ENCODE results near the gene ACOT9. TPM values are rescaled to one million over a fixed set of nuclear protein-coding genes. Genes with fewer than 3 reads are reported as not detected.

ACOT9 gene, protein sequence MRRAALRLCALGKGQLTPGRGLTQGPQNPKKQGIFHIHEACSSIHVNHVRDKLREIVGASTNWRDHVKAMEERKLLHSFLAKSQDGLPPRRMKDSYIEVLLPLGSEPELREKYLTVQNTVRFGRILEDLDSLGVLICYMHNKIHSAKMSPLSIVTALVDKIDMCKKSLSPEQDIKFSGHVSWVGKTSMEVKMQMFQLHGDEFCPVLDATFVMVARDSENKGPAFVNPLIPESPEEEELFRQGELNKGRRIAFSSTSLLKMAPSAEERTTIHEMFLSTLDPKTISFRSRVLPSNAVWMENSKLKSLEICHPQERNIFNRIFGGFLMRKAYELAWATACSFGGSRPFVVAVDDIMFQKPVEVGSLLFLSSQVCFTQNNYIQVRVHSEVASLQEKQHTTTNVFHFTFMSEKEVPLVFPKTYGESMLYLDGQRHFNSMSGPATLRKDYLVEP
- 0.80 and 3.1 TPM in 2 replicates for polyA plus RNA-seq
- polyA minus RNA-seq: 0.46 and 0.49 TPM in 2 replicates

GRCh38 chrX:23742697-23743622 is at the start of gene ACOT9:
ACOT9 (minus strand) TSS chrX:23743276; CDS start chrX:23743144, 132 bp downstream.
- Histone ChIP-seq H3K4me2 (ENCODE audit: low read length) (no peak within 1 kb of the TSS), H3K9ac (ENCODE audit: low read length) (no peak within 1 kb of the TSS), H2AFZ (ENCODE audit: low read depth, low read length) (no peak within 1 kb of the TSS), H3K27me3 (ENCODE audit: insufficient read depth, low read depth, low read length) (peaks cover 4% of the 10 kb centered on the region), H3K4me3 (ENCODE audit: low read length) (peak within 1 kb of the TSS; percentile 59), H3K9me3 (ENCODE audit: low read length) (no peaks in the 10 kb centered on the region), H4K20me1 (ENCODE audit: insufficient read depth) (no peaks in the 10 kb centered on the region), H3K79me2 (replicated peaks; ENCODE audit: insufficient read depth, low read length) (no peaks in the 10 kb centered on the region), H3F3A (ENCODE audit: insufficient read depth, low read length, poor library complexity, severe bottlenecking) (no peaks in the 10 kb centered on the region), H3K9me2 (ENCODE audit: insufficient read depth, low read length) (no peaks in the 10 kb centered on the region), H3K27ac (ENCODE audit: low read length) (no peak within 1 kb of the TSS), H3K36me3 (ENCODE audit: insufficient read depth, low read length) (no peaks in the 10 kb centered on the region)
- no peak for TF ChIP-seq MXI1 (conservative IDR thresholded peaks at IDR 0.05; ENCODE audit: poor library complexity, severe bottlenecking)
- no peak for TF ChIP-seq CTCF (IDR thresholded peaks at IDR 0.05; ENCODE audit: poor library complexity, severe bottlenecking)
- no peak for TF ChIP-seq EZH2 (IDR thresholded peaks at IDR 0.05; ENCODE audit: borderline replicate concordance, insufficient read depth, low read length, poor library complexity, severe bottlenecking)
- TF ChIP-seq RAD21 (conservative IDR thresholded peaks at IDR 0.05): no peak
- TF ChIP-seq, protein P1, sequence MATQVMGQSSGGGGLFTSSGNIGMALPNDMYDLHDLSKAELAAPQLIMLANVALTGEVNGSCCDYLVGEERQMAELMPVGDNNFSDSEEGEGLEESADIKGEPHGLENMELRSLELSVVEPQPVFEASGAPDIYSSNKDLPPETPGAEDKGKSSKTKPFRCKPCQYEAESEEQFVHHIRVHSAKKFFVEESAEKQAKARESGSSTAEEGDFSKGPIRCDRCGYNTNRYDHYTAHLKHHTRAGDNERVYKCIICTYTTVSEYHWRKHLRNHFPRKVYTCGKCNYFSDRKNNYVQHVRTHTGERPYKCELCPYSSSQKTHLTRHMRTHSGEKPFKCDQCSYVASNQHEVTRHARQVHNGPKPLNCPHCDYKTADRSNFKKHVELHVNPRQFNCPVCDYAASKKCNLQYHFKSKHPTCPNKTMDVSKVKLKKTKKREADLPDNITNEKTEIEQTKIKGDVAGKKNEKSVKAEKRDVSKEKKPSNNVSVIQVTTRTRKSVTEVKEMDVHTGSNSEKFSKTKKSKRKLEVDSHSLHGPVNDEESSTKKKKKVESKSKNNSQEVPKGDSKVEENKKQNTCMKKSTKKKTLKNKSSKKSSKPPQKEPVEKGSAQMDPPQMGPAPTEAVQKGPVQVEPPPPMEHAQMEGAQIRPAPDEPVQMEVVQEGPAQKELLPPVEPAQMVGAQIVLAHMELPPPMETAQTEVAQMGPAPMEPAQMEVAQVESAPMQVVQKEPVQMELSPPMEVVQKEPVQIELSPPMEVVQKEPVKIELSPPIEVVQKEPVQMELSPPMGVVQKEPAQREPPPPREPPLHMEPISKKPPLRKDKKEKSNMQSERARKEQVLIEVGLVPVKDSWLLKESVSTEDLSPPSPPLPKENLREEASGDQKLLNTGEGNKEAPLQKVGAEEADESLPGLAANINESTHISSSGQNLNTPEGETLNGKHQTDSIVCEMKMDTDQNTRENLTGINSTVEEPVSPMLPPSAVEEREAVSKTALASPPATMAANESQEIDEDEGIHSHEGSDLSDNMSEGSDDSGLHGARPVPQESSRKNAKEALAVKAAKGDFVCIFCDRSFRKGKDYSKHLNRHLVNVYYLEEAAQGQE (IDR thresholded peaks at IDR 0.05; ENCODE audit: borderline replicate concordance): no peak
- no peak for TF ChIP-seq TAF1 (IDR thresholded peaks at IDR 0.05; ENCODE audit: low read depth)
- no peak for TF ChIP-seq EP300 (conservative IDR thresholded peaks at IDR 0.05; ENCODE audit: poor library complexity, severe bottlenecking)

DNA sequence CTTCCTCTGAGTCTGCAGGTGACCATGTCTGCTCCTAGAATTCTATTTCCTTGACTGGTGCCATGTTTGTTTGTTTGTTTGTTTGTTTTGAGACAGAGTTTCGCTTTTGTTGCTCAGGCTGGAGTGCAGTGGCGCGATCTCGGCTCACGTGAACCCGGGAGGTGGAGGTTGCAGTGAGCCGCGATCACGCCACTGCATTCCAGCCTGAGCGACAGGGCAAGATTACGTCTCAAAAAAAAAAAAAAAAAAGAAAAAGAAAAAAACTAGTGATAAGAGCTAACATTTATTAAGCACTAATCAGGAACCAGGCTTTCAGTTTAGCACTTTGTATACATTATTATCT is 47.0 kb upstream of the ACOT9 start:
- Histone ChIP-seq H4K20me1 (ENCODE audit: insufficient read depth) (no peaks in the 10 kb centered on the region), H3K9ac (ENCODE audit: low read length) (no peak overlapping the region), H3K9me3 (ENCODE audit: low read length) (no peaks in the 10 kb centered on the region), H3K4me2 (ENCODE audit: low read length) (no peak overlapping the region), H3K36me3 (ENCODE audit: insufficient read depth, low read length) (no peaks in the 10 kb centered on the region), H3K27me3 (ENCODE audit: insufficient read depth, low read depth, low read length) (no peaks in the 10 kb centered on the region), H3K79me2 (replicated peaks; ENCODE audit: insufficient read depth, low read length) (no peaks in the 10 kb centered on the region), H3K27ac (ENCODE audit: low read length) (no peak overlapping the region), H2AFZ (ENCODE audit: low read depth, low read length) (no peak overlapping the region), H3K4me3 (ENCODE audit: low read length) (no peak overlapping the region), H3F3A (ENCODE audit: insufficient read depth, low read length, poor library complexity, severe bottlenecking) (no peaks in the 10 kb centered on the region), H3K9me2 (ENCODE audit: insufficient read depth, low read length) (no peaks in the 10 kb centered on the region)
- no peak for TF ChIP-seq POLR2AphosphoS5 (IDR thresholded peaks at IDR 0.05)
- TF ChIP-seq, protein P1 (IDR thresholded peaks at IDR 0.05; ENCODE audit: borderline replicate concordance): no peak
- TF ChIP-seq TAF1 (IDR thresholded peaks at IDR 0.05; ENCODE audit: low read depth): no peak
- no peak for TF ChIP-seq MXI1 (conservative IDR thresholded peaks at IDR 0.05; ENCODE audit: poor library complexity, severe bottlenecking)
- TF ChIP-seq EP300 (conservative IDR thresholded peaks at IDR 0.05; ENCODE audit: poor library complexity, severe bottlenecking): no peak
- no peak for TF ChIP-seq RAD21 (conservative IDR thresholded peaks at IDR 0.05)
- no peak for TF ChIP-seq CTCF (IDR thresholded peaks at IDR 0.05; ENCODE audit: poor library complexity, severe bottlenecking)
- no peak for TF ChIP-seq EZH2 (IDR thresholded peaks at IDR 0.05; ENCODE audit: borderline replicate concordance, insufficient read depth, low read length, poor library complexity, severe bottlenecking)
- no peak for TF ChIP-seq SMC3 (conservative IDR thresholded peaks at IDR 0.05; ENCODE audit: poor library complexity)
